Activated CD4-positive, alpha-beta T cell treated with anti-CD3 and anti-CD28 coated beads, Interleukin-2, amount 10 ng/mL, durations not matched to agents 24 days and 14 days (primary cell): ENCODE measurements around the gene AOX1. TPM values are rescaled to one million over a fixed set of nuclear protein-coding genes. Genes with fewer than 3 reads are reported as not detected.
A peak's percentile ranks its signal among the peaks of the same experiment; 100 is the strongest.
"Not testable (repeated sequence)": the region's sequence is repeated elsewhere in the genome, so short reads cannot be mapped to it uniquely, and the experiment has no call there.

ENCODE experiments used
- DNase-seq: peaks from one replicate; pipeline ENCODE4 v3.0.0; 2022
- H3K27ac Mint-ChIP-seq: one replicate; pipeline ENCODE4 v1.8.0; 2022; ENCODE audit warnings: mild to moderate bottlenecking, mixed read lengths
- H3K27me3 Mint-ChIP-seq: one replicate; pipeline ENCODE4 v1.8.0; 2022; ENCODE audit warnings: mixed read lengths
- H3K36me3 Mint-ChIP-seq: one replicate; pipeline ENCODE4 v1.8.0; 2022; ENCODE audit warnings: low read depth, mild to moderate bottlenecking, mixed read lengths
- H3K4me1 Mint-ChIP-seq: one replicate; pipeline ENCODE4 v1.8.0; 2021; ENCODE audit warnings: mixed read lengths
- H3K4me3 Mint-ChIP-seq: one replicate; pipeline ENCODE4 v1.8.0; 2022; ENCODE audit warnings: mild to moderate bottlenecking, moderate library complexity, mixed read lengths
- H3K9me3 Mint-ChIP-seq: one replicate; pipeline ENCODE4 v1.8.0; 2021; ENCODE audit warnings: mixed read lengths
- intact Hi-C: fragments of 100-400 bp; cut with micrococcal nuclease; formaldehyde crosslinking; loops from one replicate; pipeline ENCODE4 v1.15.1; 2023
- total RNA-seq: library from RNA; stranded (reverse); gene quantifications from 2 replicates; pipeline ENCODE4 v1.2.3, GENCODE V29; 2022

AOX1 gene
- 0.26 TPM in 1 of 2 replicates, not detected in the other for total RNA-seq

DNA sequence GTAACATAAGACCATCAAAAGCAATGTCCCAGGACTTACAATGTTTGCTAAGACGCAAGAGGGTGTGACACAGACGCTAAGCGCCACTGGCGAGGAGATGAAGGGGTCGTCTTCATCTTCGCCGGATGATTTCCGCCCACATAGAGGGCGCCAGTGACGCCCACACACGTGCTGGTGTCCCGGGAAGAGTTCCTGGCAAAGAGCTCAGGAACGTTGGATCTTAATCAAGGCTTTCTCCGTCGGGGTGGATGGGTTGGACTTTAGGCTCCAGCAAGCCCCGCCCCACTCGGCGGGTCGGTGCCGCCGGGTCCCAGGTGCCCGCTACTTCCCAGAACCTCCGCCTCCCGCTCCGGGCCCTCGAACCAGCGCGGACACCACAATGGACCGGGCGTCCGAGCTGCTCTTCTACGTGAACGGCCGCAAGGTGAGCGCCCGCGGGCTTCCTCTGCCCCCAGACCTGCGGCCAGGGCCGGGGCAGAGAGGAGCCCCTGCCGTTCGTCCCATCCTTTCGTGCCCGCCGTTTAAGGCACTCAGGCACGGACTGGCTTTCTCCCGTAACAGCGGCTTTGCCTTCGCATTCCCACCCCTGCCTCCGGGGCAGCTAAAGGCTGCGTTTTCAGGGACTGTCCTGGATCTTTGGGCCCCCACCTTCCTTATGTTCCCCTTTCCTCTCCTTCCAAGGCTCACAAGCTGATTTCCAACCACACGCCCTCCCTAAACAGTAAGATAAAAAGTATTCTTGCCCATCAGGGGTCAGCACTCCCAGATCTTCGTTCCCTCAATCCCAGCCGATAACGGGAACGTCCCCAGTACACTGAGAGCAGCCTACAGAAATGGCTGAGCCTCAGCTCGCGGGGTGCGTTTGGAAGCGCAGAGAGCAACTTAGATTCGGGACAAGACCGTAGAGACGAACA is at the start of gene AOX1:
TSS of gene AOX1 (plus strand) at position 285 of the 914 bp plus-strand sequence. CDS start at position 380, 95 bp downstream.
- intact Hi-C loops: no loop called here
- Mint-ChIP-seq H3K9me3 (no peaks in the 10 kb centered on the region), H3K27ac (no peak within 1 kb of the TSS), H3K4me3 (peak within 1 kb of the TSS; percentile 80), H3K27me3 (peaks cover 17% of the 10 kb centered on the region), H3K36me3 (peaks cover 18% of the 10 kb centered on the region), H3K4me1 (peaks cover 6% of the 10 kb centered on the region)
- peak; percentile 68 for DNase-seq

- intact Hi-C loops: no loop called here
- H3K27me3 Mint-ChIP-seq: no peaks in the 10 kb centered on the region
- no peak overlapping the region for H3K4me3 Mint-ChIP-seq
- H3K9me3 Mint-ChIP-seq: peaks cover 17% of the 10 kb centered on the region
- no peak overlapping the region for H3K27ac Mint-ChIP-seq
- H3K4me1 Mint-ChIP-seq: peaks cover under 1% of the 10 kb centered on the region
- H3K36me3 Mint-ChIP-seq: peaks cover 42% of the 10 kb centered on the region
- DNase-seq: no peak
These were observed 47.7 kb upstream of the AOX1 start for GRCh38 chr2:200538139-200538538.

DNA sequence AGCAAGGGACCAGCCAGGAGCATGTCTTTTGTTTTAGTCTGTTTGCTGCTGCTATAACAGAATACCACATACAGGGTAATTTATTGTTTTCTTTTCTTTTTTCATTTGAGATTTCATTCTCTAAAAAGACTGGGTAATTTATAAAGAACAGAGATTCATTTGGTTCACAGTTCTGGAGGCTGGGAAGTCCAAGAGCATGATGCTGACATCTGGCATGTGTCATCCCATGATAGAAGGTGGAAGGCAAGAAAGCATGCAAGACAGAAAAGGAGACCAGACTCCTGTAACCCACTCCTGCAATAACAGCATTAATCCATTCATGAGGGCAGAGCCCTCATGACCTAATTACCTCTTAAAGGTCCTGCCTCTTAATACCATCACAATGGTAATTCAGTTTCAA is 45.0 kb upstream of the AOX1 start:
- H3K27ac Mint-ChIP-seq: no peak overlapping the region
- H3K9me3 Mint-ChIP-seq: peaks cover 24% of the 10 kb centered on the region
- DNase-seq: no peak
- H3K27me3 Mint-ChIP-seq: no peaks in the 10 kb centered on the region
- H3K4me1 Mint-ChIP-seq: no peaks in the 10 kb centered on the region
- intact Hi-C loops: no loop called here
- H3K4me3 Mint-ChIP-seq: no peak overlapping the region
- peaks cover 62% of the 10 kb centered on the region for H3K36me3 Mint-ChIP-seq

GRCh38 chr2:200566596-200566995 is 19.2 kb upstream of the AOX1 start:
- H3K4me1 Mint-ChIP-seq, DNase-seq, H3K4me3 Mint-ChIP-seq, H3K27ac Mint-ChIP-seq, H3K9me3 Mint-ChIP-seq, H3K27me3 Mint-ChIP-seq, intact Hi-C loops: not testable (repeated sequence)
- H3K36me3 Mint-ChIP-seq: peaks cover 37% of the 10 kb centered on the region

DNA sequence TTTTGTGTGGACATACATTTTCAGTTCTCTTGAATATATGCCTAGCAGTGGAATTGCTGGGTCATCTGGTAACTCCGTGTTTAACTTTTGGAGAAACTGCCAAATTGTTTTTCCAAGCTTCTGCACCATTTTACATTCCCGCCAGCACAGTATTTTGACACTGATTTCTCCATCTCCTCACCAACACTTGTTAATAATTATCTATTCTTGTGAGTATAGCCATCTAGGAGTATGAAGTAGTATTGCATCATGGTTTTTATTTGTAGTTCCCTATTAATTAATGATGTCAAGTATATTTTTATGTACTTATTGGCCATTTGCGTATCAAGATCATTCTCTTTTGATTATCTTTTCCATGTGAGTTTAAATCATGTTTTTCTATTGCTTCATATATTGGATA is 17.9 kb upstream of the AOX1 start:
- H3K4me3 Mint-ChIP-seq: no peak overlapping the region
- intact Hi-C loops: no loop called here
- peaks cover 39% of the 10 kb centered on the region for H3K36me3 Mint-ChIP-seq
- H3K27me3 Mint-ChIP-seq: no peaks in the 10 kb centered on the region
- H3K4me1 Mint-ChIP-seq: peaks cover 6% of the 10 kb centered on the region
- no peak for DNase-seq
- H3K27ac Mint-ChIP-seq: no peak overlapping the region
- H3K9me3 Mint-ChIP-seq: peaks cover 5% of the 10 kb centered on the region

- Mint-ChIP-seq H3K4me3 (no peak overlapping the region), H3K27ac (no peak overlapping the region), H3K36me3 (peaks cover 48% of the 10 kb centered on the region), H3K4me1 (peaks cover 16% of the 10 kb centered on the region), H3K27me3 (no peaks in the 10 kb centered on the region), H3K9me3 (no peaks in the 10 kb centered on the region)
- intact Hi-C loops: loop anchor here (1.0 to 10.0 kb wide), 4 partner anchors 49 to 599 kb away; partner anchors contain the start of genes BZW1 and SGO2
- no peak for DNase-seq
These were observed 9.9 kb upstream of the AOX1 start for GRCh38 chr2:200575957-200576356.

DNA sequence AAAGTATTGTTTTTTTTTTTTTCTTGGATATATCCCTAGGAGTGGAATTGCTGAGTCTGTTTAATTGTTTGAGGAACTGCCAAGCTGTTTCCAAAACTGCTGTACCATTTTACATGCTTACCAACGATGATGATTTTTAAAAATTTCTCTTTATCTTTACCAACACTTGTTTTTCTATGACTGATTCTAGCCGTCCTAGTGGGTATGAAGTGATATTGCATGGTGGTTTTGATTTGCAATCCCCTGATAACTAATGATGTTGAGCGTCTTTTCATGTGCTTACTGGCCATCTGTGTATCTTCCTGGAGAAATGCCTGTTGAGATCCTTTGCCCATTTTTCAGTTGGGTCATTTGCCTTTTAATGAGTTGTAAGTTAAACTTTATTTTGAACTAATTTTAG is 8.8 kb upstream of the AOX1 start:
- intact Hi-C loops: loop anchor here (5.0 to 10.0 kb wide), 3 partner anchors 50 to 598 kb away; partner anchors contain the start of genes BZW1 and SGO2
- H3K27ac Mint-ChIP-seq: no peak overlapping the region

GRCh38 chr2:200578778-200579177 is 7.0 kb upstream of the AOX1 start:
- intact Hi-C loops: loop anchor here (1.0 to 10.0 kb wide), 4 partner anchors 51 to 596 kb away; partner anchors contain the start of genes BZW1 and SGO2
- Mint-ChIP-seq H3K36me3 (peaks cover 38% of the 10 kb centered on the region), H3K27me3 (no peaks in the 10 kb centered on the region), H3K4me1 (peaks cover 16% of the 10 kb centered on the region), H3K9me3 (no peaks in the 10 kb centered on the region), H3K4me3 (no peak overlapping the region), H3K27ac (peak overlapping the region; percentile 3)
- DNase-seq: no peak

More for the DNA sequence above, 8.8 kb upstream of the AOX1 start:
- Mint-ChIP-seq H3K4me3 (no peak overlapping the region), H3K27me3 (no peaks in the 10 kb centered on the region), H3K9me3 (no peaks in the 10 kb centered on the region), H3K4me1 (peaks cover 16% of the 10 kb centered on the region), H3K36me3 (peaks cover 42% of the 10 kb centered on the region)
- no peak for DNase-seq

GRCh38 chr2:200584639-200585038 is 1.2 kb upstream of the AOX1 start:
- Mint-ChIP-seq H3K27me3 (peaks cover 11% of the 10 kb centered on the region), H3K4me3 (no peak overlapping the region), H3K4me1 (peaks cover 6% of the 10 kb centered on the region), H3K9me3 (no peaks in the 10 kb centered on the region), H3K27ac (no peak overlapping the region), H3K36me3 (peaks cover 22% of the 10 kb centered on the region)
- no peak for DNase-seq
- intact Hi-C loops: no loop called here

DNA sequence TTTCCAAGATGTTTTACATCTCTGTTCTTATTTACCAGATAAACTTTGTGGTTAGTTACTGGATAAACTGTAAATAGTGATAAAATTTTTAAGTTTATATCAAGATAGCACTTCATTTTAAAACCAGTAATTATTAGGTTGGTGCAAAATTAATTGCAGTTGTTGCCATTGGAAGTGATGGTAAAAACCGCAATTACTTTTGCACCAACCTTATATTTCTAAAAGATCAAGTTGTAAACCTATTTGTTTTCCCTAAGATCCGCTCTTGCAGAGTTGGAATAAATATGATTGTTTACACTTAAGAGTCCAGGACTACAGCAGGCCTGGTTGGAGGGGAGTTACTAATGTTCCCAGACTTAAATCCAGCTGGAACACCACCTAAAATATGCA is 479 bp upstream of the AOX1 start:
- Mint-ChIP-seq H3K27ac (no peak overlapping the region), H3K27me3 (peaks cover 11% of the 10 kb centered on the region), H3K9me3 (no peaks in the 10 kb centered on the region), H3K4me3 (peak overlapping the region; percentile 80), H3K4me1 (peaks cover 6% of the 10 kb centered on the region), H3K36me3 (peaks cover 20% of the 10 kb centered on the region)
- no peak for DNase-seq
- intact Hi-C loops: no loop called here

DNA sequence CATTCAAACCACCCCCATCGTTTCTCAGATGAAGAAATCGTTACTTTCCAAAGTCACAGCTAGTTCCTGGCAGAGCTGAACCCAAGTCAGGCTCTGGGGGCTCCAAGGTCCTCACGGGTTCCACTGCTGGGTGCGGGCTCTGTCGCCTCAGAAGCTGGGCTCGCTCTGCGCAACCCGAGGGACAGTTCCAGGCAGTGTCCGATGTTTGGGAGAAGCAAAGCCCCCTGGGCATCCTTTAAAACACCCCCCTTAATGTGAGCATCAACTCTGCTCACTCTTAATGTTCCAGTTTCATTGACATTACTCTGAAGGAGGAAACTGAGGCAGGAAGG is 796 bp downstream of the AOX1 start:
- peaks cover 18% of the 10 kb centered on the region for H3K36me3 Mint-ChIP-seq
- no peaks in the 10 kb centered on the region for H3K9me3 Mint-ChIP-seq
- H3K4me1 Mint-ChIP-seq: peaks cover 6% of the 10 kb centered on the region
- H3K27ac Mint-ChIP-seq: no peak overlapping the region
- peak overlapping the region; percentile 80 for H3K4me3 Mint-ChIP-seq
- intact Hi-C loops: no loop called here
- peaks cover 20% of the 10 kb centered on the region for H3K27me3 Mint-ChIP-seq
- no peak for DNase-seq

GRCh38 chr2:200587007-200587616 is 1.3 kb downstream of the AOX1 start:
- Mint-ChIP-seq H3K4me1 (peaks cover 6% of the 10 kb centered on the region), H3K9me3 (no peaks in the 10 kb centered on the region), H3K27me3 (peaks cover 22% of the 10 kb centered on the region), H3K27ac (no peak overlapping the region), H3K4me3 (no peak overlapping the region), H3K36me3 (peaks cover 16% of the 10 kb centered on the region)
- intact Hi-C loops: no loop called here
- no peak for DNase-seq

GRCh38 chr2:200588076-200588678 is 2.4 kb downstream of the AOX1 start:
- DNase-seq: no peak
- Mint-ChIP-seq H3K27me3 (peaks cover 29% of the 10 kb centered on the region), H3K36me3 (peaks cover 14% of the 10 kb centered on the region), H3K4me3 (no peak overlapping the region), H3K27ac (no peak overlapping the region), H3K9me3 (no peaks in the 10 kb centered on the region), H3K4me1 (peaks cover 6% of the 10 kb centered on the region)
- intact Hi-C loops: no loop called here

- intact Hi-C loops: no loop called here
- no peak for DNase-seq
- H3K27me3 Mint-ChIP-seq: peaks cover 36% of the 10 kb centered on the region
- peaks cover 6% of the 10 kb centered on the region for H3K4me1 Mint-ChIP-seq
- H3K4me3 Mint-ChIP-seq: no peak overlapping the region
- no peak overlapping the region for H3K27ac Mint-ChIP-seq
- no peaks in the 10 kb centered on the region for H3K36me3 Mint-ChIP-seq
- no peaks in the 10 kb centered on the region for H3K9me3 Mint-ChIP-seq
These were observed 4.3 kb downstream of the AOX1 start for GRCh38 chr2:200590090-200590489.
